H1 (cell line): ENCODE data around the gene MYH3. TPM values are rescaled to one million over a fixed set of nuclear protein-coding genes. Genes with fewer than 3 reads are reported as not detected.
A peak's percentile ranks its signal among the peaks of the same experiment; 100 is the strongest.

ENCODE experiments used
- ASH2L ChIP-seq: fragments of 200-600, 300-600 bp; sonication (generic); IDR thresholded peaks from one replicate; pipeline ENCODE4 v1.7.1; 2017; ENCODE audit warnings: low read length
- CHD2 ChIP-seq: IDR thresholded peaks from 2 replicates; pipeline ENCODE4 v1.6.1; 2012; ENCODE audit warnings: low read length, improper control_type of control experiment
- CREB1 ChIP-seq: IDR thresholded peaks from 2 replicates; pipeline ENCODE4 v1.6.1; 2012; ENCODE audit warnings: inconsistent platforms
- CTCF ChIP-seq, 3 experiments: IDR thresholded peaks; 1 replicate in 2 of 3; 2 replicates in 1 of 3; pipeline versions ENCODE4 v1.5.1 to v1.6.1; 2011; ENCODE audit warnings: low read length in 3 of 3, mild to moderate bottlenecking in 3 of 3, inconsistent platforms in 2 of 3, low read depth in 1 of 3, moderate library complexity in 1 of 3; ENCODE audit not compliant: insufficient read depth in 1 of 3; ENCODE audit errors: control extremely low read depth in 1 of 3
- GTF2F1 ChIP-seq: IDR thresholded peaks from 2 replicates; pipeline ENCODE4 v1.6.1; 2012; ENCODE audit warnings: low read depth, low read length, improper control_type of control experiment, borderline replicate concordance
- HDAC6 ChIP-seq: IDR thresholded peaks from one replicate; pipeline ENCODE4 v1.7.1; 2012; ENCODE audit warnings: low read depth, mild to moderate bottlenecking, inconsistent platforms, low read length, moderate library complexity
- JUN ChIP-seq: IDR thresholded peaks from 2 replicates; pipeline ENCODE4 v1.6.1; 2011; ENCODE audit warnings: low read depth, mild to moderate bottlenecking, improper control_type of control experiment, low read length
- JUND ChIP-seq: IDR thresholded peaks from 2 replicates; pipeline ENCODE4 v1.6.1; 2011; ENCODE audit warnings: mild to moderate bottlenecking, improper control_type of control experiment, low read length
- KDM4A ChIP-seq: IDR thresholded peaks from one replicate; pipeline ENCODE4 v1.7.1; 2012; ENCODE audit warnings: low read depth, mild to moderate bottlenecking, moderate library complexity, low read length, inconsistent platforms; ENCODE audit not compliant: severe bottlenecking
- POLR2A ChIP-seq, 2 experiments: IDR thresholded peaks; 1 replicate in 1 of 2; 2 replicates in 1 of 2; pipeline ENCODE4 v1.6.1; 2011; ENCODE audit warnings: low read depth in 2 of 2, low read length in 2 of 2, mild to moderate bottlenecking in 2 of 2; ENCODE audit errors: control extremely low read depth in 1 of 2
- POLR2AphosphoS5 ChIP-seq: IDR thresholded peaks from 2 replicates; pipeline ENCODE4 v1.6.1; 2011; ENCODE audit warnings: low read depth, low read length
- POU5F1 ChIP-seq: IDR thresholded peaks from 2 replicates; pipeline ENCODE4 v1.6.1; 2011; ENCODE audit warnings: low read depth, mild to moderate bottlenecking, low read length, moderate library complexity
- RAD21 ChIP-seq, 2 experiments: IDR thresholded peaks in 1 of 2; conservative IDR thresholded peaks in 1 of 2; 2 replicates each; pipeline ENCODE4 v1.6.1; 2011; ENCODE audit warnings: low read depth in 2 of 2, low read length in 2 of 2, improper control_type of control experiment in 1 of 2, inconsistent platforms in 1 of 2, mild to moderate bottlenecking in 1 of 2, moderate library complexity in 1 of 2
- RXRA ChIP-seq: IDR thresholded peaks from 2 replicates; pipeline ENCODE4 v1.6.1; 2011; ENCODE audit warnings: low read depth, mild to moderate bottlenecking, low read length, moderate library complexity; ENCODE audit not compliant: insufficient read depth
- SIN3A ChIP-seq, 2 experiments: IDR thresholded peaks in 1 of 2; conservative IDR thresholded peaks in 1 of 2; 2 replicates each; pipeline ENCODE4 v1.6.1; 2011 to 2012; ENCODE audit warnings: low read length in 2 of 2, improper control_type of control experiment in 1 of 2, low read depth in 1 of 2, mild to moderate bottlenecking in 1 of 2
- SP1 ChIP-seq: IDR thresholded peaks from 2 replicates; pipeline ENCODE4 v1.6.1; 2011; ENCODE audit warnings: low read depth, low read length
- SP2 ChIP-seq: IDR thresholded peaks from 2 replicates; pipeline ENCODE4 v1.6.1; 2012; ENCODE audit warnings: mild to moderate bottlenecking, low read length, inconsistent platforms
- SUZ12 ChIP-seq: fragments of 200-600 bp; sonication (generic); IDR thresholded peaks from 2 replicates; pipeline ENCODE4 v1.6.1; 2012; ENCODE audit warnings: mild to moderate bottlenecking, inconsistent platforms, low read length, moderate library complexity, mixed read lengths
- YY1 ChIP-seq: IDR thresholded peaks from 2 replicates; pipeline ENCODE4 v1.6.1; 2011; ENCODE audit warnings: low read depth, mild to moderate bottlenecking, low read length
- polyA plus RNA-seq, 7 experiments: library from polyadenylated mRNA; depleted of rRNA in 3 of 7; stranded (reverse) in 5 of 7; unstranded in 2 of 7; fragments of >200 nt in 5 of 7; fragments of 200-250 nt in 2 of 7; gene quantifications; 1 replicate in 5 of 7; 2 replicates in 1 of 7; 4 replicates in 1 of 7; pipeline versions ENCODE4 v1.2.1 to v1.2.3, GENCODE V29; 2011 to 2013; ENCODE audit warnings: missing spikeins in 2 of 7, mixed read lengths in 2 of 7
- total RNA-seq: library from RNA; stranded (reverse); fragmentation: NEBNext Ultra II Directional; extraction: Animal tissue kit (Norgen Biotek cat#: 25700); gene quantifications from 2 replicates; pipeline ENCODE4 v1.2.1, GENCODE V29; 2021
- TF ChIP-seq, protein P1 (sequence below): IDR thresholded peaks from 2 replicates; pipeline ENCODE4 v1.6.1; 2012; ENCODE audit warnings: inconsistent platforms

The MYH3 gene
- total and polyA plus RNA-seq, 2 of the 8 experiments (the other 6 are each of a cell fraction or from before 2014, with no cell fraction given), result 0.65 to 1.8 TPM

DNA sequence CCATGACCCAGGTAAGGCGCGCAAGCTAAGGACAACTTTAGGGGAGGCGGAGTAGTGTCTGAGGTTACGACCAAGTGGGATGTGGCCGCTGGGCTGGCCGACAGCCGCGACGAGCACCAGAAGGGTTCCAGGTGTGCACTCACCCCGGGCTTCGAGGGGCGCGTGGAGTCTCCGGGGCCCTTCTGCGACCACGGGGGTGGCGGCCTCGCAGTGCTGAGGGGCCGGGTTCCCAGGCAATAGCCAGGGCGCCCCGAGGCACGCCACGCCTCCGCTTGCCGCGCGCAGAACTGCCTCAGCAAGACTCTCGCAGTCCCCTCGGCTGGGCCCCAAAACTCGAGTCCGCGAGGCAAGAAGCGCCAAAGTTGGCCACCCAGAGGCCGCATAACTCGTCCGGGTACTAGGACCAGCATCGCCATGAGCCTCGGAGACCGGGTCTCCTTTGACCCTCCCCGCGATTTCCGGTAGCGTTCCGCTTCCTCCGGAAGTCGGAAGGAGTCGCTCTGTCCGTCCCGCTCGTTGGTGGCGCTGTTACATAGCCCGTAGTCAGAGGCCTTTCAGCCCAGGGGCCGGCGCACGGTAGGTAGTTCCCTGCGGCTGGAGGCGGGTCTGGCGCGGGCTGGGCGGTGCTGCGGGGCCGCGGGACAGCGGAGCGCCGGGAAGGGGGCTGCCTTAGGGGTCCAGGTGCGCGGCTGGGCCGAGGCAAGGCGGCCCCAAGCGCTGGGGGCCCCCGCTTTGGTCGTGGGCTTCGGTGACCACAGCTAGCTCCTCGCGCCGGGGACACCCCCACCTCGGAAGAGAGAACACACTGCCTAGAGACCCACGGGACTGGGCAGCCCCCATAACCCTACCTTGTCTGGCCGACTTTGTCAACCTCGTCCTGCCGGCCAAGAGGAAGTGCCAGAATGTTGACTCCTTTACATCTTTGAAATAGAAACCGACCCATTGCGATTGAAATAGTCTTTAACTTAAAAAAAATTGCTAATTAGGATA, 40.3 kb upstream of the MYH3 start, which contains the start of the genes ADPRM and SCO1 (continued):
- TF ChIP-seq, protein P1, sequence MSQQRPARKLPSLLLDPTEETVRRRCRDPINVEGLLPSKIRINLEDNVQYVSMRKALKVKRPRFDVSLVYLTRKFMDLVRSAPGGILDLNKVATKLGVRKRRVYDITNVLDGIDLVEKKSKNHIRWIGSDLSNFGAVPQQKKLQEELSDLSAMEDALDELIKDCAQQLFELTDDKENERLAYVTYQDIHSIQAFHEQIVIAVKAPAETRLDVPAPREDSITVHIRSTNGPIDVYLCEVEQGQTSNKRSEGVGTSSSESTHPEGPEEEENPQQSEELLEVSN, result no peak; the same call in 1 of the 2 replicates
- TF ChIP-seq POLR2A (IDR thresholded peaks at IDR 0.05; ENCODE audit: control extremely low read depth in 1 of 2, low read depth in 2 of 2, low read length in 2 of 2), result peak in 1 of 2 experiments; percentile 97; a peak in 2 of 3 replicates
- TF ChIP-seq CREB1, result peak; percentile 25; the same call in 1 of the 2 replicates
- TF ChIP-seq YY1, result peak; percentile 71
- TF ChIP-seq SP1, result 0 out of 2 replicates have a peak, but pooled peaks have one; percentile 32
- no peak for TF ChIP-seq RXRA
- peak; percentile 94 for TF ChIP-seq ASH2L
- TF ChIP-seq SP2, result peak; percentile 39; the same call in 1 of the 2 replicates
- TF ChIP-seq JUND, result no peak
- peak in 1 of 2 experiments; percentile 78; a peak in 2 of 4 replicates for TF ChIP-seq SIN3A (conservative IDR thresholded peaks at IDR 0.05 in 1 of 2, IDR thresholded peaks at IDR 0.05 in 1 of 2; ENCODE audit: low read depth in 1 of 2, low read length in 2 of 2)
- no peak for TF ChIP-seq CHD2
- no peak; the same call in 1 of the 2 replicates for TF ChIP-seq GTF2F1
- TF ChIP-seq JUN, result no peak
- TF ChIP-seq HDAC6, result no peak
- TF ChIP-seq RAD21 (IDR thresholded peaks at IDR 0.05 in 1 of 2, conservative IDR thresholded peaks at IDR 0.05 in 1 of 2; ENCODE audit: low read depth in 2 of 2, low read length in 2 of 2), result peak in 1 of 2 experiments; percentile 22; a peak in 2 of 4 replicates
- peak; percentile 21 to 62 (median 30) for TF ChIP-seq CTCF (IDR thresholded peaks at IDR 0.05; ENCODE audit: control extremely low read depth in 1 of 3, insufficient read depth in 1 of 3, low read depth in 1 of 3, low read length in 3 of 3)
- TF ChIP-seq KDM4A, result peak; percentile 83
- no peak for TF ChIP-seq SUZ12
- peak; percentile 91 for TF ChIP-seq POLR2AphosphoS5
- TF ChIP-seq POU5F1, result no peak
